SU-DHL-6 (cell line): ENCODE measurements around the gene RGR.

ENCODE experiments used
- H2AFZ ChIP-seq: fragments of 200-600 bp; sonication (generic); 2 replicates; pipeline ENCODE4 v1.6.1; 2014; ENCODE audit warnings: low read depth, mild to moderate bottlenecking, moderate library complexity, mixed read lengths, antibody characterized with exemption, low read length; ENCODE audit not compliant: severe bottlenecking
- H3F3A ChIP-seq: fragments of 200-600 bp; shearing (Covaris generic); 2 replicates; pipeline ENCODE4 v1.6.0; 2016; ENCODE audit warnings: antibody characterized with exemption, mild to moderate bottlenecking; ENCODE audit not compliant: insufficient read depth
- H3K27ac ChIP-seq: fragments of 200-600 bp; sonication (generic); 2 replicates; pipeline ENCODE4 v1.5.1; 2016; ENCODE audit warnings: low read depth, mild to moderate bottlenecking, low read length, moderate library complexity, mixed read lengths
- H3K27me3 ChIP-seq: fragments of 200-600 bp; sonication (generic), shearing (Covaris generic); 2 replicates; pipeline ENCODE4 v1.6.0; 2014; ENCODE audit warnings: mild to moderate bottlenecking, low read length
- H3K36me3 ChIP-seq: fragments of 200-600 bp; sonication (generic); 2 replicates; pipeline ENCODE4 v1.6.1; 2014; ENCODE audit warnings: mild to moderate bottlenecking, low read length, mixed read lengths
- H3K4me2 ChIP-seq: fragments of 300-600, 200-600 bp; shearing (Covaris generic), sonication (generic); 2 replicates; pipeline ENCODE4 v1.6.0; 2014; ENCODE audit warnings: low read length, low read depth, mild to moderate bottlenecking; ENCODE audit not compliant: poor library complexity, severe bottlenecking
- H3K4me3 ChIP-seq: fragments of 200-600 bp; sonication (generic); 2 replicates; pipeline ENCODE4 v1.5.1; 2014; ENCODE audit warnings: antibody characterized with exemption, low read length, mild to moderate bottlenecking, mixed read lengths; ENCODE audit not compliant: insufficient read depth, poor library complexity, severe bottlenecking
- H3K79me2 ChIP-seq: fragments of 200-600 bp; sonication (generic); 2 replicates; pipeline ENCODE4 v1.6.1; 2014; ENCODE audit warnings: mild to moderate bottlenecking, low read length, moderate library complexity; ENCODE audit not compliant: insufficient read depth
- H3K9ac ChIP-seq: fragments of 200-600 bp; sonication (generic); 2 replicates; pipeline ENCODE4 v1.7.0; 2014; ENCODE audit warnings: mild to moderate bottlenecking, low read length
- H3K9me2 ChIP-seq: fragments of 200-600 bp; sonication (generic); replicated peaks from 2 replicates; pipeline ENCODE4 v1.6.1; 2014; ENCODE audit warnings: low read length; ENCODE audit not compliant: insufficient read depth
- H3K9me3 ChIP-seq: fragments of 200-600 bp; sonication (generic); 2 replicates; pipeline ENCODE4 v1.6.1; 2014; ENCODE audit warnings: low read length, mixed read lengths; ENCODE audit not compliant: insufficient read depth
- H4K20me1 ChIP-seq: fragments of 200-600 bp; sonication (generic); 2 replicates; pipeline ENCODE4 v1.6.1; 2014; ENCODE audit warnings: low read depth, mild to moderate bottlenecking, antibody characterized with exemption, low read length, moderate library complexity, mixed read lengths
- CTCF ChIP-seq: fragments of 200-600 bp; sonication (generic); IDR thresholded peaks from one replicate; pipeline ENCODE4 v1.5.1; 2017; ENCODE audit warnings: antibody characterized with exemption, mild to moderate bottlenecking, low read length, moderate library complexity; ENCODE audit not compliant: insufficient read depth, poor library complexity, severe bottlenecking
- EZH2phosphoT487 ChIP-seq: fragments of 200-600 bp; sonication (generic), shearing (Covaris generic); conservative IDR thresholded peaks from 2 replicates; pipeline ENCODE4 v1.6.1; 2018; ENCODE audit warnings: mild to moderate bottlenecking, antibody characterized with exemption, low read length, moderate library complexity, mixed read lengths

RGR gene

GRCh38 chr10:84298057-84298456 lies 53.2 kb downstream of the RGR start:
- Histone ChIP-seq H3K9ac (no peak overlapping the region), H4K20me1 (no peaks in the 10 kb centered on the region), H3K9me3 (no peaks in the 10 kb centered on the region), H3F3A (no peaks in the 10 kb centered on the region), H3K79me2 (no peaks in the 10 kb centered on the region), H3K27me3 (no peaks in the 10 kb centered on the region), H2AFZ (no peak overlapping the region), H3K27ac (no peak overlapping the region), H3K4me2 (no peak overlapping the region), H3K9me2 (no peaks in the 10 kb centered on the region), H3K4me3 (no peak overlapping the region), H3K36me3 (no peaks in the 10 kb centered on the region)
- TF ChIP-seq CTCF (no peak), EZH2phosphoT487 (no peak)

GRCh38 chr10:84302223-84302622 lies 57.4 kb downstream of the RGR start:
- no peak overlapping the region for H3K27ac ChIP-seq
- H3K9me2 ChIP-seq, result no peaks in the 10 kb centered on the region
- H3K9me3 ChIP-seq, result no peaks in the 10 kb centered on the region
- TF ChIP-seq EZH2phosphoT487 (no peak), CTCF (no peak)
- H3F3A ChIP-seq, result no peaks in the 10 kb centered on the region
- H3K4me3 ChIP-seq, result no peak overlapping the region
- no peaks in the 10 kb centered on the region for H3K36me3 ChIP-seq
- H3K4me2 ChIP-seq, result no peak overlapping the region
- no peak overlapping the region for H3K9ac ChIP-seq
- no peak overlapping the region for H2AFZ ChIP-seq
- no peaks in the 10 kb centered on the region for H3K27me3 ChIP-seq
- no peaks in the 10 kb centered on the region for H3K79me2 ChIP-seq
- no peaks in the 10 kb centered on the region for H4K20me1 ChIP-seq

GRCh38 chr10:84306751-84307384 lies 62.0 kb downstream of the RGR start:
- no peak overlapping the region for H3K27ac ChIP-seq
- no peak overlapping the region for H2AFZ ChIP-seq
- no peaks in the 10 kb centered on the region for H3K9me3 ChIP-seq
- no peaks in the 10 kb centered on the region for H4K20me1 ChIP-seq
- H3K4me2 ChIP-seq, result no peak overlapping the region
- H3K9me2 ChIP-seq, result no peaks in the 10 kb centered on the region
- no peaks in the 10 kb centered on the region for H3K79me2 ChIP-seq
- TF ChIP-seq CTCF (no peak), EZH2phosphoT487 (no peak)
- no peak overlapping the region for H3K9ac ChIP-seq
- H3K4me3 ChIP-seq, result no peak overlapping the region
- no peaks in the 10 kb centered on the region for H3K27me3 ChIP-seq
- no peaks in the 10 kb centered on the region for H3F3A ChIP-seq
- no peaks in the 10 kb centered on the region for H3K36me3 ChIP-seq
